K562 (cell line): ENCODE data around the gene NSMF. TPM values are rescaled to one million over a fixed set of nuclear protein-coding genes. Genes with fewer than 3 reads are reported as not detected.

ENCODE experiments used
- KDM5B ChIP-seq: fragments of 200-600 bp; sonication (generic); IDR thresholded peaks from 2 replicates; pipeline ENCODE4 v1.6.1; 2012; ENCODE audit warnings: low read depth, mild to moderate bottlenecking, moderate library complexity, low read length, control low read depth, inconsistent platforms; ENCODE audit not compliant: insufficient replicate concordance
- ZNF197 ChIP-seq: fragments of 200-800 bp; sonication (Bioruptor generic); IDR thresholded peaks from 2 replicates; pipeline ENCODE4 v1.6.1; 2016; ENCODE audit warnings: low read depth, missing genetic modification characterization, missing compliant biosample characterization
- polyA plus RNA-seq, 8 experiments: library from polyadenylated mRNA; depleted of rRNA in 4 of 8; stranded (reverse) in 5 of 8; unstranded in 3 of 8; fragments of >200 nt; fragmentation: Nextera tagmentation in 2 of 8; fragmentation: Illumina TruSeq in 1 of 8; extraction: Ambion mirVana in 2 of 8; extraction: Trizol in 1 of 8; gene quantifications; 2 replicates each; pipeline versions ENCODE4 v1.2.1 to v1.2.3, GENCODE V29; 2011 to 2014; ENCODE audit warnings: inconsistent platforms in 1 of 8, missing spikeins in 1 of 8
- total RNA-seq, 7 experiments: library from RNA; depleted of rRNA in 6 of 7; stranded (reverse); fragments of >200 nt in 6 of 7; fragmentation: Illumina TruSeq in 2 of 7; extraction: Trizol in 2 of 7; gene quantifications; 2 replicates each; pipeline versions ENCODE4 v1.2.1 to v1.2.3, GENCODE V29; 2011 to 2021; ENCODE audit warnings: low replicate concordance in 1 of 7
- TF ChIP-seq, protein P1 (sequence below), 2 experiments: fragments of 450-650 bp in 1 of 2; sonication (generic) in 1 of 2; formaldehyde crosslinking in 1 of 2; IDR thresholded peaks; 2 replicates each; pipeline versions ENCODE4 v1.7.1 to v1.9.0; 2016 to 2022; ENCODE audit warnings: inconsistent platforms in 1 of 2, mild to moderate bottlenecking in 1 of 2, missing genetic modification reagents in 1 of 2

Gene NSMF
- total and polyA plus RNA-seq, 9 of the 15 experiments (the other 6 are each of a cell fraction or from before 2014, with no cell fraction given), result 0.20 to 82.7 (median 29.3) TPM

- TF ChIP-seq, protein P1, sequence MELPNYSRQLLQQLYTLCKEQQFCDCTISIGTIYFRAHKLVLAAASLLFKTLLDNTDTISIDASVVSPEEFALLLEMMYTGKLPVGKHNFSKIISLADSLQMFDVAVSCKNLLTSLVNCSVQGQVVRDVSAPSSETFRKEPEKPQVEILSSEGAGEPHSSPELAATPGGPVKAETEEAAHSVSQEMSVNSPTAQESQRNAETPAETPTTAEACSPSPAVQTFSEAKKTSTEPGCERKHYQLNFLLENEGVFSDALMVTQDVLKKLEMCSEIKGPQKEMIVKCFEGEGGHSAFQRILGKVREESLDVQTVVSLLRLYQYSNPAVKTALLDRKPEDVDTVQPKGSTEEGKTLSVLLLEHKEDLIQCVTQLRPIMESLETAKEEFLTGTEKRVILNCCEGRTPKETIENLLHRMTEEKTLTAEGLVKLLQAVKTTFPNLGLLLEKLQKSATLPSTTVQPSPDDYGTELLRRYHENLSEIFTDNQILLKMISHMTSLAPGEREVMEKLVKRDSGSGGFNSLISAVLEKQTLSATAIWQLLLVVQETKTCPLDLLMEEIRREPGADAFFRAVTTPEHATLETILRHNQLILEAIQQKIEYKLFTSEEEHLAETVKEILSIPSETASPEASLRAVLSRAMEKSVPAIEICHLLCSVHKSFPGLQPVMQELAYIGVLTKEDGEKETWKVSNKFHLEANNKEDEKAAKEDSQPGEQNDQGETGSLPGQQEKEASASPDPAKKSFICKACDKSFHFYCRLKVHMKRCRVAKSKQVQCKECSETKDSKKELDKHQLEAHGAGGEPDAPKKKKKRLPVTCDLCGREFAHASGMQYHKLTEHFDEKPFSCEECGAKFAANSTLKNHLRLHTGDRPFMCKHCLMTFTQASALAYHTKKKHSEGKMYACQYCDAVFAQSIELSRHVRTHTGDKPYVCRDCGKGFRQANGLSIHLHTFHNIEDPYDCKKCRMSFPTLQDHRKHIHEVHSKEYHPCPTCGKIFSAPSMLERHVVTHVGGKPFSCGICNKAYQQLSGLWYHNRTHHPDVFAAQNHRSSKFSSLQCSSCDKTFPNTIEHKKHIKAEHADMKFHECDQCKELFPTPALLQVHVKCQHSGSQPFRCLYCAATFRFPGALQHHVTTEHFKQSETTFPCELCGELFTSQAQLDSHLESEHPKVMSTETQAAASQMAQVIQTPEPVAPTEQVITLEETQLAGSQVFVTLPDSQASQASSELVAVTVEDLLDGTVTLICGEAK (IDR thresholded peaks at IDR 0.05), result no peak
- TF ChIP-seq, protein P1 (CRISPR knock-in tag; IDR thresholded peaks at IDR 0.05), result no peak
- TF ChIP-seq KDM5B (no peak), ZNF197 (CRISPR knock-in tag) (no peak)
- TF ChIP-seq, all 486 proteins: peak for 0
Observed at GRCh38 chr9:137456061-137456863, 2.9 kb downstream of the NSMF start (continued).
